ENCODE measurements around the gene DES. TPM values are rescaled to one million over a fixed set of nuclear protein-coding genes. Genes with fewer than 3 reads are reported as not detected.
A peak's percentile ranks its signal among the peaks of the same experiment; 100 is the strongest.
"Not testable (repeated sequence)": the region's sequence is repeated elsewhere in the genome, so short reads cannot be mapped to it uniquely, and the experiment has no call there.

The DES gene
- total RNA-seq, 1 experiment from 2014 or later = not detected

GRCh38 chr2:219388907-219389156, 29.3 kb upstream of the DES start:
- intact Hi-C loops (cut with micrococcal nuclease) = loop anchor here (5.0 to 10.0 kb wide), 2 partner anchors 108 to 224 kb away; partner anchors contain the start of genes GMPPA and NHEJ1
- Histone ChIP-seq H3K9ac (ENCODE audit: low read length) (peak overlapping the region; percentile 40; the same call in 1 of the 2 replicates), H3K9me2 (replicated peaks; ENCODE audit: low read length) (no peaks in the 10 kb centered on the region), H3K27ac (ENCODE audit: low read length) (peak overlapping the region; percentile 5; the same call in 1 of the 2 replicates), H3K4me1 (ENCODE audit: insufficient read depth, low read length) (peaks cover 15% of the 10 kb centered on the region), H3K9me3 (ENCODE audit: low read length) (no peaks in the 10 kb centered on the region), H4K20me1 (ENCODE audit: low read length) (0 out of 2 replicates have a peak, but pooled peaks cover 9% of the 10 kb centered on the region), H3K4me2 (ENCODE audit: low read length) (peak overlapping the region; percentile 86), H2AFZ (ENCODE audit: low read length) (peak overlapping the region; percentile 95), H3K27me3 (ENCODE audit: low read length) (no peaks in the 10 kb centered on the region), H3K79me2 (ENCODE audit: low read length) (peaks cover 11% of the 10 kb centered on the region), H3K36me3 (ENCODE audit: low read depth, low read length) (peaks cover 20% of the 10 kb centered on the region), H3F3A (ENCODE audit: low read length, unreplicated experiment) (no peaks in the 10 kb centered on the region), H3K4me3 (ENCODE audit: low read length) (peak overlapping the region; percentile 66)
- CTCF ChIA-PET = interaction anchor here (0.6 to 2.0 kb wide), 4 partner anchors 10 to 141 kb away, joined by 3 to 15 read pairs (median 5); no protein-coding TSS in a partner anchor
- TF ChIP-seq EZH2phosphoT487 (IDR thresholded peaks at IDR 0.05; ENCODE audit: borderline replicate concordance, low read length) (no peak), EZH2 (IDR thresholded peaks at IDR 0.05; ENCODE audit: low read length, unreplicated experiment) (no peak), CTCF (conservative IDR thresholded peaks at IDR 0.05; ENCODE audit: low read depth, low read length) (no peak)
- POLR2A ChIA-PET (ENCODE audit: unreplicated experiment) = interaction anchor here (0.6 to 1.4 kb wide), 2 partner anchors 110 to 1046 kb away, joined by 10 to 14 read pairs; partner anchors contain the start of gene DNAJB2
- TSS peak; percentile 66 for BruUV-seq (replicated peaks)
- ATAC-seq (no peak), DNase-seq (no peak)

- Histone ChIP-seq H3K9ac (ENCODE audit: low read length) (no peak overlapping the region), H3F3A (ENCODE audit: low read length, unreplicated experiment) (no peaks in the 10 kb centered on the region), H3K9me3 (ENCODE audit: low read length) (no peaks in the 10 kb centered on the region), H3K27me3 (ENCODE audit: low read length) (no peaks in the 10 kb centered on the region), H3K36me3 (ENCODE audit: low read depth, low read length) (no peaks in the 10 kb centered on the region), H2AFZ (ENCODE audit: low read length) (no peak overlapping the region), H3K4me3 (ENCODE audit: low read length) (no peak overlapping the region), H3K4me1 (ENCODE audit: insufficient read depth, low read length) (peaks cover 14% of the 10 kb centered on the region), H3K9me2 (replicated peaks; ENCODE audit: low read length) (no peaks in the 10 kb centered on the region), H3K4me2 (ENCODE audit: low read length) (no peak overlapping the region), H4K20me1 (ENCODE audit: low read length) (no peaks in the 10 kb centered on the region), H3K27ac (ENCODE audit: low read length) (no peak overlapping the region), H3K79me2 (ENCODE audit: low read length) (no peaks in the 10 kb centered on the region)
- DNase-seq = no peak
- intact Hi-C loops (cut with micrococcal nuclease) = no loop called here
- TF ChIP-seq EZH2phosphoT487 (IDR thresholded peaks at IDR 0.05; ENCODE audit: borderline replicate concordance, low read length) (no peak), CTCF (conservative IDR thresholded peaks at IDR 0.05; ENCODE audit: low read depth, low read length) (no peak), EZH2 (IDR thresholded peaks at IDR 0.05; ENCODE audit: low read length, unreplicated experiment) (no peak)
- ATAC-seq = no peak
- CTCF ChIA-PET = no interaction called here
- POLR2A ChIA-PET (ENCODE audit: unreplicated experiment) = no interaction called here
- no TSS peak for BruUV-seq (replicated peaks)
Measured at GRCh38 chr2:219392754-219393153, 25.4 kb upstream of the DES start.

- H3K27ac ChIP-seq (ENCODE audit: low read length); H3K4me3 ChIP-seq (ENCODE audit: low read length); H3K4me2 ChIP-seq (ENCODE audit: low read length); H2AFZ ChIP-seq (ENCODE audit: low read length); POLR2A ChIA-PET (ENCODE audit: unreplicated experiment); DNase-seq; ATAC-seq; H3K79me2 ChIP-seq (ENCODE audit: low read length); H3K27me3 ChIP-seq (ENCODE audit: low read length); CTCF ChIA-PET; H3F3A ChIP-seq (ENCODE audit: low read length, unreplicated experiment); BruUV-seq (replicated peaks); H3K9ac ChIP-seq (ENCODE audit: low read length); H3K36me3 ChIP-seq (ENCODE audit: low read depth, low read length); H3K9me3 ChIP-seq (ENCODE audit: low read length); intact Hi-C loops (cut with micrococcal nuclease); H4K20me1 ChIP-seq (ENCODE audit: low read length); H3K9me2 ChIP-seq (replicated peaks; ENCODE audit: low read length): not testable (repeated sequence)
- H3K4me1 ChIP-seq (ENCODE audit: insufficient read depth, low read length) = peaks cover 28% of the 10 kb centered on the region
Measured at GRCh38 chr2:219395056-219395455, 23.1 kb upstream of the DES start.
